HepG2 (cell line): Measurements from ENCODE around the gene LEPR. TPM values are rescaled to one million over a fixed set of nuclear protein-coding genes. Genes with fewer than 3 reads are reported as not detected.

Experiments used
- ATAC-seq: fragments of 200-7000 bp; cut with Tn5 transposase; 3 replicates; pipeline ENCODE4 v1.9.1; 2020; ENCODE audit warnings: mild to moderate bottlenecking, moderate library complexity
- BruUV-seq: library from RNA; stranded (reverse); fragments of 400-500 nt; replicated peaks from 2 replicates; lab custom pipeline; 2021; lab: Mats Ljungman, UMichigan
- CTCF ChIA-PET: fragments of 300-600 bp; formaldehyde crosslinking; extraction: SDS; loops from one replicate; lab custom pipeline; 2021; ENCODE audit warnings: low total read pairs, inconsistent platforms, low intra/inter-chr PET ratio; lab: Yijun Ruan, JAX
- POLR2A ChIA-PET: fragments of 350-600 bp; sonication (Branson Sonifier 250); formaldehyde crosslinking; loops from one replicate; lab custom pipeline; 2020; ENCODE audit warnings: antibody characterized with exemption, inconsistent platforms; lab: Yijun Ruan, JAX
- DNase-seq: peaks from one replicate; pipeline ENCODE4 v3.0.0-alpha.2; 2015; ENCODE audit warnings: low spot score
- FAIRE-seq: peaks from 3 replicates; lab custom pipeline; 2011; peaks lifted over from hg19 to GRCh38; lab: Jason Lieb, UNC
- H2AFZ ChIP-seq: one replicate; pipeline ENCODE4 v1.6.1; 2011; ENCODE audit warnings: low read length, inconsistent platforms
- H3K27ac ChIP-seq: fragments of 300-600 bp; 3 replicates; pipeline ENCODE4 v1.8.0; 2011; ENCODE audit warnings: mixed run types, mild to moderate bottlenecking, mixed read lengths, low read length, inconsistent platforms; ENCODE audit not compliant: insufficient read depth; ENCODE audit errors: extremely low read length
- H3K27me3 ChIP-seq, 2 experiments: fragments of 200-600 bp in 1 of 2; 2 replicates in 1 of 2; 3 replicates in 1 of 2; pipeline versions ENCODE4 v1.6.0 to v1.8.0; 2011; ENCODE audit warnings: low read length in 2 of 2, mild to moderate bottlenecking in 2 of 2, moderate library complexity in 2 of 2, inconsistent platforms in 1 of 2; ENCODE audit not compliant: insufficient read depth in 2 of 2, control insufficient read depth in 1 of 2
- H3K36me3 ChIP-seq, 2 experiments: fragments of 200-600 bp in 1 of 2; replicated peaks in 1 of 2; 2 replicates in 1 of 2; 3 replicates in 1 of 2; pipeline versions ENCODE4 v1.5.1 to v1.8.0; 2011; ENCODE audit warnings: low read length in 2 of 2, inconsistent platforms in 1 of 2; ENCODE audit not compliant: insufficient read depth in 2 of 2, control insufficient read depth in 1 of 2
- H3K4me1 ChIP-seq: 2 replicates; pipeline ENCODE4 v1.5.1; 2012; ENCODE audit warnings: low read length, inconsistent platforms; ENCODE audit not compliant: insufficient read depth
- H3K4me2 ChIP-seq: 2 replicates; pipeline ENCODE4 v1.6.0; 2011; ENCODE audit warnings: low read depth, low read length, inconsistent platforms
- H3K4me3 ChIP-seq, 3 experiments: fragments of 200-600 bp in 1 of 3; sonication (generic), shearing (Covaris generic) in 1 of 3; replicated peaks in 1 of 3; 2 replicates each; pipeline ENCODE4 v1.5.1; 2011 to 2016; ENCODE audit warnings: low read length in 3 of 3, inconsistent platforms in 2 of 3, low read depth in 2 of 3, mild to moderate bottlenecking in 2 of 3, control low read depth in 1 of 3, mixed read lengths in 1 of 3; ENCODE audit not compliant: insufficient read depth in 1 of 3
- H3K79me2 ChIP-seq: one replicate; pipeline ENCODE4 v1.6.1; 2011; ENCODE audit warnings: low read length, inconsistent platforms; ENCODE audit not compliant: insufficient read depth
- H3K9ac ChIP-seq: 2 replicates; pipeline ENCODE4 v1.6.0; 2011; ENCODE audit warnings: mild to moderate bottlenecking, low read depth, low read length, inconsistent platforms; ENCODE audit not compliant: insufficient read depth
- H3K9me3 ChIP-seq: 2 replicates; pipeline ENCODE4 v1.5.1; 2012; ENCODE audit warnings: mild to moderate bottlenecking, low read length
- H4K20me1 ChIP-seq: 2 replicates; pipeline ENCODE4 v1.6.0; 2011; ENCODE audit warnings: inconsistent platforms, mild to moderate bottlenecking, low read length, moderate library complexity; ENCODE audit not compliant: insufficient read depth
- AHDC1 ChIP-seq: sonication (generic); formaldehyde crosslinking; IDR thresholded peaks from 2 replicates; pipeline ENCODE4 v1.5.1; 2020; ENCODE audit warnings: mild to moderate bottlenecking, missing genetic modification reagents, borderline replicate concordance
- HNF4G ChIP-seq, 2 experiments: sonication (generic) in 1 of 2; formaldehyde crosslinking in 1 of 2; IDR thresholded peaks; 2 replicates each; pipeline versions ENCODE4 v1.4.0 to v1.6.1; 2011 to 2020; ENCODE audit warnings: borderline replicate concordance in 2 of 2, low read depth in 2 of 2, mild to moderate bottlenecking in 2 of 2, low read length in 1 of 2, missing genetic modification reagents in 1 of 2, moderate library complexity in 1 of 2
- MNT ChIP-seq: fragments of 450-650 bp; IDR thresholded peaks from 2 replicates; pipeline ENCODE4 v1.6.1; 2016
- PAXIP1 ChIP-seq: sonication (generic); formaldehyde crosslinking; conservative IDR thresholded peaks from 2 replicates; pipeline ENCODE4 v1.4.0; 2020; ENCODE audit warnings: mild to moderate bottlenecking, missing genetic modification reagents, moderate library complexity
- TFAP4 ChIP-seq: sonication (generic); IDR thresholded peaks from 2 replicates; pipeline ENCODE4 v1.6.1; 2016; ENCODE audit warnings: low read depth, borderline replicate concordance
- ZFP82 ChIP-seq: sonication (generic); formaldehyde crosslinking; IDR thresholded peaks from 2 replicates; pipeline ENCODE4 v1.5.1; 2020; ENCODE audit warnings: mild to moderate bottlenecking, missing genetic modification reagents, borderline replicate concordance
- ZGPAT ChIP-seq: IDR thresholded peaks from 2 replicates; pipeline ENCODE4 v1.6.1; 2016; ENCODE audit warnings: mild to moderate bottlenecking
- ZSCAN12 ChIP-seq: sonication (generic); formaldehyde crosslinking; IDR thresholded peaks from 2 replicates; pipeline ENCODE4 v1.9.0; 2021; ENCODE audit warnings: mild to moderate bottlenecking, missing genetic modification reagents
- WGBS: methylation state at CpG from one replicate; pipeline ENCODE4 v1.1.6; 2017; ENCODE audit warnings: low lambda C conversion rate; 5-methylcytosine and 5-hydroxymethylcytosine counted together
- in situ Hi-C: cut with HindIII; loops from 2 replicates; pipeline ENCODE4 v1.10.0; 2017; ENCODE audit warnings: low pct_unique_long_range_greater_than_20kb; ENCODE audit not compliant: extremely low pct_ligation_motif_present
- intact Hi-C: fragments of 100-400 bp; cut with micrococcal nuclease; formaldehyde crosslinking; loops from one replicate; pipeline ENCODE4 v1.10.0; 2022; ENCODE audit not compliant: unreplicated experiment
- polyA plus RNA-seq, 8 experiments: library from polyadenylated mRNA; depleted of rRNA in 3 of 8; stranded (reverse) in 7 of 8; unstranded in 1 of 8; fragments of >200 nt; fragmentation: Illumina TruSeq in 4 of 8; extraction: Trizol in 4 of 8; gene quantifications; 2 replicates each; pipeline versions ENCODE4 v1.2.1 to v1.2.3, GENCODE V29; 2011 to 2016; ENCODE audit warnings: low read depth in 4 of 8, missing spikeins in 1 of 8, mixed read lengths in 1 of 8; ENCODE audit not compliant: insufficient read depth in 1 of 8
- total RNA-seq, 5 experiments: library from RNA; depleted of rRNA; stranded (reverse); fragments of >200 nt; fragmentation: Illumina TruSeq; extraction: Trizol; gene quantifications; 2 replicates each; pipeline ENCODE4 v1.2.3, GENCODE V29; 2016; ENCODE audit warnings: low read depth in 1 of 5

Gene LEPR
- total and polyA plus RNA-seq, 2 of the 13 experiments (the other 11 are each of a cell fraction or from before 2014, with no cell fraction given) = 0.60 to 1.7 TPM

DNA sequence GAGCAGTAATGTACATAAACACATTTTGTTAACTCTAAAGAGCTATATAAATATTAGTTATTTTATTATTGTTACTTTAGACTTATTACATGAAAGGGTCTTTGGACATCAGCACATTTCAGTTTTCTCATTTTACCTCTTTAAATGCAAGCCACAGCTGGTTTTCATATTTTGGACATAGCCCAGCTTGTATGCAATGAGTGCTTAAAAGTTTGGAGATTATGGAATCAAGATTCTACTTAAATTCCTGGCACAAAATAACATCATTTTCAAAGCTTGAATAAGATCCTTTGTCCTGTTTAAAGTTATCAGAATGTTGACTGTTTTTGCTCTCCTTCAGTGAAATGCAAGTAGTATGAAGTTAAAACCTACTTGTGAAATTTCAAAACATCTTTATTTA, 15.5 kb upstream of the LEPR start (continued):
- no peak for TF ChIP-seq AHDC1 (CRISPR knock-in tag)
- TF ChIP-seq ZGPAT (CRISPR knock-in tag) = no peak
- TF ChIP-seq ZSCAN12 (CRISPR knock-in tag) = no peak

GRCh38 chr1:65407877-65408276, 12.6 kb upstream of the LEPR start:
- ChIA-PET POLR2A (interaction anchor here (1.1 to 1.6 kb wide), 4 partner anchors 10 to 14 kb away, joined by 3 to 9 read pairs (median 4); partner anchors contain the start of genes LEPR and LEPROT), CTCF (no interaction called here)
- H3K4me1 ChIP-seq = peaks cover 20% of the 10 kb centered on the region
- no peak overlapping the region for H3K4me3 ChIP-seq
- H4K20me1 ChIP-seq = no peaks in the 10 kb centered on the region
- peak overlapping the region; percentile 18 for H3K27ac ChIP-seq
- FAIRE-seq = peak; percentile 84
- peak; percentile 82 for ATAC-seq
- 48% methylated on average over 2 of the region's 2 CpGs for WGBS
- no peaks in the 10 kb centered on the region for H3K9me3 ChIP-seq
- H3K36me3 ChIP-seq = no peaks in the 10 kb centered on the region
- H3K27me3 ChIP-seq = no peaks in the 10 kb centered on the region
- peak; percentile 77 for DNase-seq
- in situ Hi-C loops (no loop called here), intact Hi-C loops (no loop called here)
- H3K4me2 ChIP-seq = peak overlapping the region; percentile 21; the same call in 1 of the 2 replicates
- BruUV-seq = no TSS peak
- H2AFZ ChIP-seq = no peak overlapping the region
- no peak overlapping the region for H3K9ac ChIP-seq
- no peaks in the 10 kb centered on the region for H3K79me2 ChIP-seq
- TF ChIP-seq TFAP4 = no peak
- TF ChIP-seq ZFP82 = no peak
- peak; percentile 51; the same call in 1 of the 2 replicates for TF ChIP-seq PAXIP1
- no peak for TF ChIP-seq MNT
- TF ChIP-seq HNF4G (IDR thresholded peaks at IDR 0.05; ENCODE audit: borderline replicate concordance, low read depth, low read length) = peak; percentile 60
- no peak for TF ChIP-seq HNF4G (CRISPR knock-in tag; IDR thresholded peaks at IDR 0.05; ENCODE audit: borderline replicate concordance, low read depth)
